HG03060 (cell line): ENCODE results near the gene FERD3L.

Source experiments
- ATAC-seq: cut with Tn5 transposase; IDR thresholded peaks from one replicate; pipeline ENCODE4 v1.9.1; 2021; ENCODE audit warnings: low read depth, moderate number of reproducible peaks; ENCODE audit not compliant: unreplicated experiment

FERD3L gene

GRCh38 chr7:19117091-19117869 lies 27.9 kb downstream of the FERD3L start, which contains the start of gene TWIST1:
TWIST1 (minus strand) TSS chr7:19117636; CDS start chr7:19117321, 315 bp downstream.
- no peak for ATAC-seq

DNA sequence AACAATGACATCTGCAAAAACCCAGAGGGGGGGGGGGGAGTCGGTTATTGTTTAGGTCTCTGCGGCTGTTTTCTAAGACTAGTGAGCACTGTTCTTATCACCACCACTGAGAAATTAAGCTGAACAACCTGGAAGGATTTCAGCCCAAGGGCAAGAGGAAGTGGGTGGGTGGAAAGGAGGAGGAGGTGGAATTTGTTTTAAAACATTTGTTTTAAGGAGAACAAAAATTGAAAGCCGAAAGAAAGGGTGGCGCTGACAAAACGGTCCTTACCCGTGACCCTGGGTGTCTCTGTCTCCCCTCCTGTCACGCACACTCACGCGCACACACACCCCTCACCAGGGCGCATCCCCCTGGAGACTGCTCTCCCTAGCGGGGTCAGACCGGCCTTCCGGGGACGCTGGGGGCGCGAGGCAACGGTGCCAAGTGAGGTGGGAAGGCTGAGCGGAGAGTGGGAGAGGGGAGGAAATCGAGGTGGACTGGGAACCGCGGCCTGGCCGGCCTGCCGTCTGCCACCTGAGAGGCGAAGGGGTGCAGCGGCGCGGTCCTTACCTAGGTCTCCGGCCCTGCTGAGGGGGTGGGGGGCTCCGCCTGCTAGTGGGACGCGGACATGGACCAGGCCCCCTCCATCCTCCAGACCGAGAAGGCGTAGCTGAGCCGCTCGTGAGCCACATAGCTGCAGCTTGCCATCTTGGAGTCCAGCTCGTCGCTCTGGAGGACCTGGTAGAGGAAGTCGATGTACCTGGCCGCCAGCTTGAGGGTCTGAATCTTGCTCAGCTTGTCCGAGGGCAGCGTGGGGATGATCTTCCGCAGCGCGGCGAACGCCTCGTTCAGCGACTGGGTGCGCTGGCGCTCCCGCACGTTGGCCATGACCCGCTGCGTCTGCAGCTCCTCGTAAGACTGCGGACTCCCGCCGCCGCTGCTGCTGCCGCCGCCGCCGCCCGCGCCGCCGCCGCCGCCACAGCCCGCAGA lies 28.8 kb downstream of the FERD3L start:
- no peak for ATAC-seq

DNA sequence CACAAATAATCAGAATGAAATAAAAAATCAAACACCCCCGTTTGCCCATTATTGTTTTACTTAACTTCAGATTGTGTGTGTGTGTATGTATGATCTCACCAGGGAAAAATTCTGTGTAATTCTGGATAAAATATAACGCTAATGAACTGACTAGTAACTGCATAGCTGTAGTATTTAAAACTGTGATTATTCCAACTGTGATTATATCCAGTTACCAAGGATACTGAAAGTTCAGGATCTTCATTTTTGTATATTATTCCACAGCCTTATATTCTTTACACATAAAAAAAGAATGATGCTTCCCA lies 30.7 kb downstream of the FERD3L start:
- no peak for ATAC-seq

- ATAC-seq = no peak
These were observed 31.2 kb downstream of the FERD3L start for GRCh38 chr7:19113855-19114550.

DNA sequence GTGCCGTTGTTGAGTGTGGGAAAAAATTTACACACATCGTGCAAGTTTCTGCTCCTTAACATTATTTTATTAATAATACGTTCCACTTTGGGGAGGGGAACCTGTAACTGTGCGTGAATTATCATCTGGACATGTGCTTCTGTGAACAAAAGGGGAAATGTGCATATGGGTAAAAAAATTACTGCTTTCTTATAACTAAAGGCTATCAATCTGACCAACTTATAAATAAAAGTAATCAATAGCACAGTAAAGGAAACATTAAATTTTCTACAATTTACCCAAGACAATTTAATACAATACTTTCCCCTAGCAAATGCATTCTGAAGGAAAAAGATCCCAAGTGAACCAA lies 32.2 kb downstream of the FERD3L start:
- no peak for ATAC-seq

- no peak for ATAC-seq
These were observed 32.8 kb downstream of the FERD3L start for GRCh38 chr7:19112274-19113001.

GRCh38 chr7:19111474-19112273 lies 33.5 kb downstream of the FERD3L start:
- ATAC-seq = no peak

DNA sequence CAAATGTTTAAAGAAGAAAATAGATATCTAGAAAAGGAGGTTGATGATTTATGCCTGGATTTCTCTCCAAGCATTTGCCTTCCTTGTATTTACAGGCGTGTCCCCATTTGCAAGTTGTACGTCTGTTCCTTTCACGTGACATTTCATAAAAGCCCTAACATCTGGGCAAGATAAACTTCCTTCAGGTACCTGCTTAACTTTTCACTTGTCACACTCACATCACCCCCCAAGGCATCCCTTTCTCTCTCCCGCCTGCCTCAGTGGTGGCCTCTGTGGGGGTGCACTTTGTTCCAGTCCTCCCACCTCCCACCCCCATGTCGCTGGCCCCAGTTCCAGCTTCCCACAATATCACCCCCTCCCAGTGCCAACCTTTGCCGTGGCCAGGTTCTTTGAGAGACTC lies 34.4 kb downstream of the FERD3L start:
- no peak for ATAC-seq

DNA sequence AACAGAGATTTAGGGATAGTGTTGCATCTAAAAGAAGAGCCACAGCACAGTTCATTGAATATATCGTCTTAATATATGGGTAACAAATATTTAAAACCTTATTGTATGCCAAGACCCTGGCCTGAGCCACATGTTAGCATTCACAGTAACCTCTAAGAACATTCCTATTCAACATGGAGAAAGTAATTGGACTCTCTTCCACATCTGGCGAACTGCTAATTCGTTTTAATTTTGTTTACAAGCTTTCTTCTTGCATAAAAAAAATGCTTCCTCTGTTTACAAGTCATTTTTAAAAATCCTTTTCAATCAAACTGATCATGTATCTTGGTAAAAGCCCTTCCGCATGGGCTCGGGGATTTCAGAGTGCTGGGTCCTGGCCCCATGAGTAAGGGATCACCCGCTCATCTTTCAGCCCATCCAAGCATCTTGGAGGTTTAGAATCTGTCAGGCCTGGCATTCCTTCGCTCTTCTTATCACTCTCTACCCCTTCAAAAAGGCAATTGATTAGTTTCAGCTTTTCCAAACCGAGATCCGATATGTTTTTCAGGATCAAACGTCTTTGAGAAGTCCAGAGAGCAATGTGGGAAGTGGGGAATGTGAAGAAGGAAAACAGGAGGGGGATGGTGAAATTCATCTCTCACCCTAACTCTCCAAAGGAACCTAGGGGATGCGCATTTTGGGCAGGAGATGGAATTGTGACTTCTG lies 35.0 kb downstream of the FERD3L start:
- ATAC-seq = no peak

GRCh38 chr7:19109000-19109946 lies 35.9 kb downstream of the FERD3L start:
- ATAC-seq = no peak

DNA sequence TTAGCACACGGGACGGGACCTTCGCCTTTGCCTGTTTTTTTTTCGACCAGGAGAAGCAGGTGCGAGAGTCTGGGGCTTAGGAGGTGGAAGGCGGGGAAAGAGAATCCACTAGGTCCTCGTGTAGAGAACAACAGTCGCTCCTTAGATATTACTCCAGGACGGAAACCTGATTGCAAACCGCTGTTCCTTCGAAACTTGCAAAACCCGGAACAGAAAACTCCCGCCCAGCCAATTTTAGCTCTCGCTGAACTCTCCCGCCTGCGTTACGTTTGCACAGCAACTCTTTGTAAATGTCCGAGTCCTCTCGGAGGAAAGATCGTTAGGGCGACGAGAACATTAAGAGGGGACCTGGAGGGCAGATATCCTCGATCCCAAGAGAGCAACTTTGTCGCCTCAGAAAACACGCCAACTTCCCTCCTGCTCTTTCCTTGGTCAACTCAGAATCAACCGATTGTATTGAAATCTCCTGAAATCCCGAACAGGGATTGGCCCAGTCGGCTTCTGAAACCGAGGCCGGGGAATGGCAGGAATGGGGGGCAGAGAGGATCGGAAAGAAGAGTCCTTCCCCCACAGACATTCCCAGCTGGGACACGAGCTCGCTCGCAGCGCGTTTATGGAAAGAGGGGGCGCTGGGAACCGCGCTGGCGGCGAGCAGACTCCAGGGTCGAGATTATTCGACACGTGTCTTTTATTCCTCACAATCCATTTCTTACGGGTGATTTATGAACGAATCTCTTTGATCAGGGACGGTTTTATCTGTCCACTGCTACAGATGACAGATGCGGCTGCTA lies 37.7 kb downstream of the FERD3L start:
- no peak for ATAC-seq

GRCh38 chr7:19107081-19107355 lies 38.2 kb downstream of the FERD3L start:
- no peak for ATAC-seq

DNA sequence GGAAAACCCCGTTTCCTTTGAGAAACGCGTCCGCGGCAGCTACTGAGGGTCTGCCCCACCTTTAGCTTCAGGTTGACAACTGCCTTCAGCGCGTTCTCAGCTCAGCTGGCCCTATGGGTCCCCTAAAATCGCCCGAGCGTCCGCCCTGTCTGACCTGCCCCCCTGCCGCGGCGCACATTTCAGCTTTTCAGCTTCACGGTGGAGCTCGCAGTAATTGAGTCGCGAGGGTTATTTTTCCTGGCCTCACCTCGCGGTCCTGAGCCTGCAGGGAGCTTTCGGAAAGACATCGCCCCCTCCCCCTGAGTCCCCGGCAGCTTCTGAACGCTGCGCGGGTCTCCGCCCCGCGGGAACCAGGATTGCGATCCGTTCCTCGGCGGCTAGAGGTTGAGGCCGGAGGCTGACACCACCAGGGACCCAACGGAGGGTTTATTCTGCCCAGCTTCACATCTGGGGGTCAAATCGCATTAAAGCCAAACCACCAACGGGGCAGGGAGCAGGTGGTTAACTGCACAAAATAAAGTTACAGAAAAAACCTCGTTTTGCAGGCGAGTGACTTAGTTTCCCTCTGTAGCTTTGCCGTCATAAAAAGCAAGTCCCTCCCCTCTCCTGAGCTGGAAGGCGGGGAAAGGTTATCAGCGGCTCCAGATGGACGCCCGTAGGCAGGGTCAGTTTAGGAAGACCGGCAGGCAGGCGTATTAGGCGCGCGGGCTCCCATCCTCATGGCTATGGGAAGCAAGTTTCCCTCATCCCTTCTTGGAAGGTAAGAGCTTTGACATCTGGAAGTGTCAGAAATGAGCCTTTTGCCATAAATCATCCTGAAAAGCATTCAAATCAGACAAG lies 38.8 kb downstream of the FERD3L start:
- ATAC-seq = no peak

DNA sequence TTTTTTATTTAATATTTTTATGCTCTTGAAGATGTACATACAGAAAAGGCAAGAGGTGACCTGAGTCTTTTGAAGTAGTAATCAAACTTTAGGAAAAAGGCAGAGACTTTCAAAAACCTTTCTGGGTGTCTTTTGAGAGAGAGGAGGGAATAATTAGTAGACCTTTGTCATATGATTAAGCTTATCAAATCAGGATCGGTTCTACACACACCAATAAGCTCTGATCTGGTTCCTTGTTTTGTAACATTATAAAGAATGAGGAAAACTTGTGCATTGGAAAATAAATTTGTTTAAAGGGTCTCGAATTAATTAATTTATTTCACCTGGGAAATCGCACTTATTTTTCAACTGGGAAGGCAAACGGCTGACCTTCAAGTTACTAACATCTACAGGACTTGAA lies 39.7 kb downstream of the FERD3L start:
- ATAC-seq = no peak

GRCh38 chr7:19104811-19105210 lies 40.4 kb downstream of the FERD3L start:
- ATAC-seq = no peak

DNA sequence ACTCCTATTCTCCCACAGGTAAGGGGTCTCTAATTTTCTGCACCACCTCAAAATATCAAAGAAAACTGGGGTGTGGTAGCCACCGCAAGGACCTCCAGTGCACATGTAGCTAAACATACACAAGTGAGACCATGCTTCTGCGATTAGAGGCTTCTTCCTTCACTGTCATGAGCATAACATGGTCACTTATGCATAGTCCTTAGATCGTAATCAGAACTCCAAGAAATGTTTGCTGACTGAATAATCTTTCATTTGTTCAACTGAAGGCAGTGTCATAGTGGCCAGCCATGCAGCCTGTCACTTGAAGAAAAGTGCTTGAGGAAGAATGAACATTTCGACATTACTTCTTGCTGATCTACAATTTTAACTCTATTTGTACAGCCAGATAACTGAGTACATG lies 42.3 kb downstream of the FERD3L start:
- ATAC-seq = no peak

DNA sequence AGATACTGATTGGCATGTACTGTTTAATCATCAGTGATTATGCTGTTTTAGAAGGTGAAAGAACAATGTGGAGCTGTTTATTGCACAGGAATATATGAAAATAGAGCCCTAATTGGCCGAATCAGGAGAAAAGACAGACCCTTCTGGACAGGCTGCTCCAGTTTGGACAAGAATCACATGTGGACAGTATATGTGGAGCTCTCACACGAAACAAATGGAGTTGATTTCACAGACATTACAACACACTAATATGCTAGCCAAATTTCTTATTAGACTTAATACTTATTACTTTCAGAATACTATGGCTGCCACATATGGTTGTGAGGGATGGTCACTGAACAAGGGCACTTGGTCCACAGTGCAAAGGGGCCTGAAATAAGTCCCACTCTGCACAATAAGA lies 43.3 kb downstream of the FERD3L start:
- ATAC-seq = no peak
